IPS-20b (cell line): Measurements from ENCODE around the gene B3GAT3.

ENCODE experiments used
- H3K27ac ChIP-seq: one replicate; pipeline ENCODE4 v1.5.1; 2013; ENCODE audit warnings: low read length
- H3K27me3 ChIP-seq: 2 replicates; pipeline ENCODE4 v1.6.1; 2013; ENCODE audit warnings: mild to moderate bottlenecking, low read length, inconsistent platforms; ENCODE audit not compliant: insufficient read depth
- H3K36me3 ChIP-seq: 2 replicates; pipeline ENCODE4 v1.6.1; 2013; ENCODE audit warnings: low read depth, mild to moderate bottlenecking, inconsistent platforms, low read length, moderate library complexity; ENCODE audit not compliant: insufficient read depth
- H3K4me1 ChIP-seq: 2 replicates; pipeline ENCODE4 v1.6.1; 2013; ENCODE audit warnings: mild to moderate bottlenecking, control low read depth, inconsistent platforms, low read length, moderate library complexity; ENCODE audit not compliant: insufficient read depth
- H3K4me3 ChIP-seq: 2 replicates; pipeline ENCODE4 v1.5.1; 2013; ENCODE audit warnings: mild to moderate bottlenecking, low read length, inconsistent platforms
- H3K9ac ChIP-seq: 2 replicates; pipeline ENCODE4 v1.6.1; 2013; ENCODE audit warnings: low read depth, mild to moderate bottlenecking, inconsistent platforms, low read length, moderate library complexity
- H3K9me3 ChIP-seq: 2 replicates; pipeline ENCODE4 v1.6.1; 2013; ENCODE audit warnings: mild to moderate bottlenecking, low read depth, low read length, inconsistent platforms; ENCODE audit not compliant: insufficient read depth

The B3GAT3 gene

GRCh38 chr11:62621567-62622470, at the start of gene B3GAT3:
TSS of gene B3GAT3 (minus strand) at chr11:62621986. CDS start at chr11:62621947, 39 bp downstream.
- Histone ChIP-seq H3K27ac (peak within 1 kb of the TSS; percentile 12), H3K4me1 (peaks cover 5% of the 10 kb centered on the region; the same call in 1 of the 2 replicates), H3K27me3 (no peaks in the 10 kb centered on the region), H3K36me3 (peaks cover 24% of the 10 kb centered on the region), H3K9me3 (no peaks in the 10 kb centered on the region), H3K9ac (peak within 1 kb of the TSS; percentile 92), H3K4me3 (peak within 1 kb of the TSS; percentile 95)

- peaks cover 38% of the 10 kb centered on the region for H3K36me3 ChIP-seq
- H3K9me3 ChIP-seq: no peaks in the 10 kb centered on the region
- H3K27ac ChIP-seq: peak overlapping the region; percentile 78
- H3K27me3 ChIP-seq: no peaks in the 10 kb centered on the region
- peak overlapping the region; percentile 97 for H3K9ac ChIP-seq
- peaks cover 8% of the 10 kb centered on the region; the same call in 1 of the 2 replicates for H3K4me1 ChIP-seq
- peak overlapping the region; percentile 88 for H3K4me3 ChIP-seq
These were observed 49.4 kb upstream of the B3GAT3 start for GRCh38 chr11:62671236-62671607.

GRCh38 chr11:62669420-62670161, 47.8 kb upstream of the B3GAT3 start:
- Histone ChIP-seq H3K9me3 (no peaks in the 10 kb centered on the region), H3K27ac (no peak overlapping the region), H3K4me1 (peaks cover 10% of the 10 kb centered on the region; the same call in 1 of the 2 replicates), H3K27me3 (no peaks in the 10 kb centered on the region), H3K4me3 (no peak overlapping the region), H3K9ac (0 out of 2 replicates have a peak overlapping the region, but pooled peaks have one; percentile 19), H3K36me3 (peaks cover 43% of the 10 kb centered on the region)

- H3K4me1 ChIP-seq: peaks cover 10% of the 10 kb centered on the region; the same call in 1 of the 2 replicates
- peaks cover 33% of the 10 kb centered on the region for H3K36me3 ChIP-seq
- no peaks in the 10 kb centered on the region for H3K27me3 ChIP-seq
- peak overlapping the region; percentile 80 for H3K27ac ChIP-seq
- H3K9ac ChIP-seq: peak overlapping the region; percentile 100; the same call in 1 of the 2 replicates
- peak overlapping the region; percentile 98; the same call in 1 of the 2 replicates for H3K4me3 ChIP-seq
- H3K9me3 ChIP-seq: no peaks in the 10 kb centered on the region
These were observed 45.7 kb upstream of the B3GAT3 start for GRCh38 chr11:62667460-62667859.

- peak overlapping the region; percentile 100 for H3K9ac ChIP-seq
- H3K27ac ChIP-seq: peak overlapping the region; percentile 80
- peaks cover 10% of the 10 kb centered on the region; the same call in 1 of the 2 replicates for H3K4me1 ChIP-seq
- H3K4me3 ChIP-seq: peak overlapping the region; percentile 98
- peaks cover 42% of the 10 kb centered on the region for H3K36me3 ChIP-seq
- H3K9me3 ChIP-seq: no peaks in the 10 kb centered on the region
- H3K27me3 ChIP-seq: no peaks in the 10 kb centered on the region
These were observed 44.6 kb upstream of the B3GAT3 start for GRCh38 chr11:62666259-62666926.

- Histone ChIP-seq H3K36me3 (peaks cover 44% of the 10 kb centered on the region), H3K27ac (peak overlapping the region; percentile 80), H3K4me3 (peak overlapping the region; percentile 98), H3K9ac (peak overlapping the region; percentile 100), H3K27me3 (no peaks in the 10 kb centered on the region), H3K4me1 (peaks cover 10% of the 10 kb centered on the region; the same call in 1 of the 2 replicates), H3K9me3 (no peaks in the 10 kb centered on the region)
These were observed 43.9 kb upstream of the B3GAT3 start for GRCh38 chr11:62665599-62666258.

- Histone ChIP-seq H3K36me3 (peaks cover 44% of the 10 kb centered on the region), H3K9ac (peak within 1 kb of the TSS; percentile 100), H3K27me3 (no peaks in the 10 kb centered on the region), H3K4me1 (peaks cover 10% of the 10 kb centered on the region; the same call in 1 of the 2 replicates), H3K27ac (peak within 1 kb of the TSS; percentile 80), H3K4me3 (peak within 1 kb of the TSS; percentile 98), H3K9me3 (no peaks in the 10 kb centered on the region)
These were observed 43.4 kb upstream of the B3GAT3 start, which contains the start of the genes C11orf98 and CSKMT for GRCh38 chr11:62665075-62665598. TSS of gene C11orf98 (minus strand) at chr11:62665210. CDS start at chr11:62665169, 41 bp downstream. TSS of gene CSKMT (plus strand) at chr11:62665312. CDS start at chr11:62665880, 568 bp downstream.

- Histone ChIP-seq H3K36me3 (peaks cover 44% of the 10 kb centered on the region), H3K9ac (peak overlapping the region; percentile 100; the same call in 1 of the 2 replicates), H3K4me1 (peaks cover 10% of the 10 kb centered on the region; the same call in 1 of the 2 replicates), H3K27ac (peak overlapping the region; percentile 68), H3K27me3 (no peaks in the 10 kb centered on the region), H3K4me3 (peak overlapping the region; percentile 98), H3K9me3 (no peaks in the 10 kb centered on the region)
These were observed 42.8 kb upstream of the B3GAT3 start for GRCh38 chr11:62664405-62665074.

GRCh38 chr11:62656796-62657429, 35.1 kb upstream of the B3GAT3 start:
- Histone ChIP-seq H3K4me3 (no peak overlapping the region), H3K9ac (no peak overlapping the region), H3K9me3 (no peaks in the 10 kb centered on the region), H3K4me1 (0 out of 2 replicates have a peak, but pooled peaks cover 2% of the 10 kb centered on the region), H3K27ac (no peak overlapping the region), H3K27me3 (no peaks in the 10 kb centered on the region), H3K36me3 (0 out of 2 replicates have a peak, but pooled peaks cover 5% of the 10 kb centered on the region)

GRCh38 chr11:62654297-62654696, 32.5 kb upstream of the B3GAT3 start:
- no peak overlapping the region for H3K4me3 ChIP-seq
- H3K27me3 ChIP-seq: no peaks in the 10 kb centered on the region
- peaks cover 6% of the 10 kb centered on the region for H3K36me3 ChIP-seq
- H3K4me1 ChIP-seq: 0 out of 2 replicates have a peak, but pooled peaks cover 2% of the 10 kb centered on the region
- H3K9me3 ChIP-seq: no peaks in the 10 kb centered on the region
- no peak overlapping the region for H3K9ac ChIP-seq
- H3K27ac ChIP-seq: no peak overlapping the region
